Heart left ventricle (tissue), 16 donors: ENCODE data around the gene CAV2. TPM values are rescaled to one million over a fixed set of nuclear protein-coding genes. Genes with fewer than 3 reads are reported as not detected.
A peak's percentile ranks its signal among the peaks of the same experiment; 100 is the strongest.

Source experiments
- ATAC-seq, 4 donors: fragments of 200-7000 bp; cut with Tn5 transposase; one replicate each; pipeline ENCODE4 v1.9.1; 2020 to 2022; ENCODE audit warnings: moderate library complexity in 4 of 4, mild to moderate bottlenecking in 3 of 4, moderate number of reproducible peaks in 1 of 4
- DNase-seq, 5 donors: peaks; one replicate each; pipeline ENCODE4 v3.0.0-alpha.2; 2020
- H3K27ac ChIP-seq, 12 donors: fragments of 200-600 bp; sonication (generic) in 4 of 12; one replicate each; pipeline versions ENCODE4 v1.5.0 to v1.8.0; 2016 to 2022; ENCODE audit warnings: mild to moderate bottlenecking in 2 of 12
- H3K27me3 ChIP-seq, 9 donors: fragments of 200-600 bp; sonication (generic) in 2 of 9; one replicate each; pipeline versions ENCODE4 v1.5.1 to v1.8.0; 2016 to 2022; ENCODE audit warnings: mild to moderate bottlenecking in 3 of 9
- H3K36me3 ChIP-seq, 9 donors: fragments of 200-600 bp; sonication (generic) in 2 of 9; one replicate each; pipeline versions ENCODE4 v1.5.0 to v1.8.0; 2018 to 2022; ENCODE audit warnings: mild to moderate bottlenecking in 2 of 9
- H3K4me1 ChIP-seq, 12 donors: fragments of 200-600 bp; sonication (generic) in 4 of 12; one replicate each; pipeline versions ENCODE4 v1.5.0 to v1.8.0; 2016 to 2022; ENCODE audit warnings: mild to moderate bottlenecking in 3 of 12
- H3K4me3 ChIP-seq, 12 donors: fragments of 200-600 bp; sonication (generic) in 4 of 12; one replicate each; pipeline versions ENCODE4 v1.5.0 to v1.8.0; 2017 to 2022; ENCODE audit warnings: mild to moderate bottlenecking in 9 of 12, moderate library complexity in 4 of 12
- H3K9me3 ChIP-seq, 12 donors: fragments of 200-600 bp; sonication (generic) in 4 of 12; one replicate each; pipeline versions ENCODE4 v1.5.0 to v1.8.0; 2016 to 2022; ENCODE audit warnings: mild to moderate bottlenecking in 1 of 12
- CTCF ChIP-seq, 12 donors: fragments of 200-600 bp; sonication (generic) in 4 of 12; IDR thresholded peaks; one replicate each; pipeline versions ENCODE4 v1.5.0 to v1.8.0; 2018 to 2022; ENCODE audit warnings: antibody characterized with exemption in 12 of 12, mild to moderate bottlenecking in 5 of 12
- POLR2A ChIP-seq, 2 donors: fragments of 450-650 bp; IDR thresholded peaks; one replicate each; pipeline ENCODE4 v1.6.1; 2017; ENCODE audit warnings: antibody characterized with exemption in 2 of 2, mild to moderate bottlenecking in 2 of 2, moderate library complexity in 2 of 2
- WGBS, 4 donors: extraction: QIAGEN DNeasy Blood & Tissue Kit in 2 of 4; methylation state at CpG; one replicate each; pipeline versions ENCODE4 v1.1.5 to v1.1.7; 2013 to 2018; 5-methylcytosine and 5-hydroxymethylcytosine counted together
- intact Hi-C, 10 donors: fragments of 100-400 bp; cut with DNase I; formaldehyde crosslinking; loops; one replicate each; pipeline versions ENCODE4 v1.11.1 to v1.14.2; 2022
- polyA plus RNA-seq, 2 donors: library from polyadenylated mRNA; stranded (reverse); fragments of 200-250 nt; gene quantifications; one replicate each; pipeline ENCODE4 v1.2.3, GENCODE V29; 2013
- total RNA-seq, 9 donors: library from RNA; depleted of rRNA in 2 of 9; stranded (reverse); fragments of >200 nt in 2 of 9; fragmentation: NEBNext Ultra II Directional in 3 of 9; extraction: Animal tissue kit (Norgen Biotek cat#: 25700) in 3 of 9; gene quantifications; one replicate each; pipeline versions ENCODE4 v1.1.0 to v1.2.4, GENCODE V29; 2016 to 2023
- donor health status: ischemic (EF 13 %, LVEDD 7.1; RV severe dilation, severe dysfunction).
- donor health status: healthy with polysubstance abuse.
- donor health status: DM: no; HTN: yes; CAD: no.
- donor health status: DM: no; HTN: no; CAD: no.
- donor health status: ischemic (EF 25% LVEDD 6.9; RV normal size, moderate dysfunction).
- donor health status: ischemic (EF 25% LVEDD 5.7; RV mildly dilated, moderate dysfunction).
- donor health status: healthy.
- donor health status: DM: yes; HTN: yes; CAD: no.
- donor health status: ischemic (EF 35%, LVEDD 5.7; RV mildly dilated, moderate dysfunction).
- donor health status: nonischemic (EF 11% LVEDD 7.7; RV severe dilation, severe dysfunction).
- donor health status: DM: yes; HTN: yes; CAD: no.
- donor health status: PGD.
- donor health status: ischemic (EF 29% LVEDD 5.4; RV normal size, mild dysfunction).
- donor health status: nonischemic (EF 23%, LVEDD 6.1; RV moderate dilation, normal function).

The CAV2 gene
- total and polyA plus RNA-seq, 11 donors, result 66.3 to 345 (median 236) TPM

GRCh38 chr7:116497708-116498107 is 1.8 kb upstream of the CAV2 start:
- ATAC-seq (no peak), DNase-seq (no peak)
- Histone ChIP-seq H3K27ac (peak overlapping the region in 2 of 12 donors; percentile 98), H3K36me3 (no peaks in the 10 kb centered on the region), H3K9me3 (peaks cover 0 to 5% (median 0%) of the 10 kb centered on the region in 12 donors), H3K4me3 (no peak overlapping the region), H3K4me1 (peaks cover 0 to 37% (median 16%) of the 10 kb centered on the region in 12 donors), H3K27me3 (peaks cover 0 to 17% (median 0%) of the 10 kb centered on the region in 9 donors)
- intact Hi-C loops, result loop anchor here in 7 of 10 donors (5.0 to 10.0 kb wide), 3 partner anchors 45 to 55 kb away; no protein-coding TSS in a partner anchor
- 86 to 94% (median 92%) methylated on average over 1 of the region's 1 CpG for WGBS, 4 donors
- TF ChIP-seq CTCF (IDR thresholded peaks at IDR 0.05) (no peak), POLR2A (IDR thresholded peaks at IDR 0.05) (no peak)

GRCh38 chr7:116500078-116500853 is 728 bp downstream of the CAV2 start:
- DNase-seq (peak; percentile 45 to 73 (median 51)), ATAC-seq (peak; percentile 22 to 61 (median 44))
- 0 to 3% (median 2%) methylated on average over 19 to 36 of the region's 36 CpGs for WGBS, 4 donors
- Histone ChIP-seq H3K4me1 (peaks cover 0 to 47% (median 31%) of the 10 kb centered on the region in 12 donors), H3K27ac (peak overlapping the region; percentile 95 to 99 (median 98)), H3K27me3 (peaks cover 0 to 17% (median 0%) of the 10 kb centered on the region in 9 donors), H3K36me3 (peaks cover 0 to 12% (median under 1%) of the 10 kb centered on the region in 9 donors), H3K9me3 (peaks cover 0 to 5% (median 0%) of the 10 kb centered on the region in 12 donors), H3K4me3 (peak overlapping the region; percentile 75 to 95 (median 89))
- TF ChIP-seq CTCF (IDR thresholded peaks at IDR 0.05) (no peak), POLR2A (IDR thresholded peaks at IDR 0.05) (no peak)
- intact Hi-C loops, result loop anchor here in 6 of 10 donors (1.0 to 5.0 kb wide), 6 partner anchors 24 to 233 kb away; partner anchors contain the start of gene CAV1 (in 2 of the 6)

GRCh38 chr7:116501425-116502167 is 2.1 kb downstream of the CAV2 start:
- Histone ChIP-seq H3K27ac (peak overlapping the region; percentile 95 to 99 (median 98)), H3K36me3 (peaks cover 0 to 26% (median 10%) of the 10 kb centered on the region in 9 donors), H3K4me1 (peaks cover 0 to 58% (median 41%) of the 10 kb centered on the region in 12 donors), H3K27me3 (peaks cover 0 to 17% (median 0%) of the 10 kb centered on the region in 9 donors), H3K9me3 (peaks cover 0 to 4% (median 0%) of the 10 kb centered on the region in 12 donors), H3K4me3 (peak overlapping the region; percentile 75 to 95 (median 89))
- intact Hi-C loops, result loop anchor here in 6 of 10 donors (2.0 to 5.0 kb wide), 5 partner anchors 23 to 234 kb away; partner anchors contain the start of gene CAV1 (in 2 of the 6)
- ATAC-seq (peak; percentile 33 to 58 (median 46)), DNase-seq (peak in 4 of 5 donors; percentile 43 to 63 (median 56))
- 24 to 35% (median 31%) methylated on average over 5 of the region's 5 CpGs for WGBS, 4 donors
- TF ChIP-seq CTCF (IDR thresholded peaks at IDR 0.05) (no peak), POLR2A (IDR thresholded peaks at IDR 0.05) (no peak)
